22Rv1 (cell line): Measurements from ENCODE around the gene IRX4.

ENCODE experiments used
- ZFX ChIP-seq: fragments of 450-650 bp; IDR thresholded peaks from 2 replicates; pipeline ENCODE4 v1.6.1; 2017; ENCODE audit warnings: antibody characterized with exemption, borderline replicate concordance
- TF ChIP-seq, protein P1 (sequence below): fragments of 450-650 bp; IDR thresholded peaks from 2 replicates; pipeline ENCODE4 v1.5.1; 2017; ENCODE audit warnings: mild to moderate bottlenecking

DNA sequence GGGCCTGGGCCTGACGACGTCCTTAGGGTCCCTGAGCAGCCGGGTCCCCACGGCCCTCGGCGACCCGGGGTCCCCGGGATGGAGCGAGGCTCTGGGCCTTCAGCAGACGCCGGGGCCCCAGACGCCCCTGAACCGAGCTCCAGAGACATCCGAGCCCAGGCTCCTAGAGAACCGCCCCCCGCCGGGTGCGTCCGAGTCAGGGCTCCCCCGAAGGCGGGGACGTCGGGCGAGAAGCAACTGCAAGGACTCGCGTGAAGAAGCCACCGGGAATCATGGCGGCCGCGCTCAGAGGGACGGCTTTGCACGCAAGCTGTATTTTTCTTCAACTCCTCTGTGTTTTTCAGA, 25.5 kb downstream of the IRX4 start:
- TF ChIP-seq, protein P1, sequence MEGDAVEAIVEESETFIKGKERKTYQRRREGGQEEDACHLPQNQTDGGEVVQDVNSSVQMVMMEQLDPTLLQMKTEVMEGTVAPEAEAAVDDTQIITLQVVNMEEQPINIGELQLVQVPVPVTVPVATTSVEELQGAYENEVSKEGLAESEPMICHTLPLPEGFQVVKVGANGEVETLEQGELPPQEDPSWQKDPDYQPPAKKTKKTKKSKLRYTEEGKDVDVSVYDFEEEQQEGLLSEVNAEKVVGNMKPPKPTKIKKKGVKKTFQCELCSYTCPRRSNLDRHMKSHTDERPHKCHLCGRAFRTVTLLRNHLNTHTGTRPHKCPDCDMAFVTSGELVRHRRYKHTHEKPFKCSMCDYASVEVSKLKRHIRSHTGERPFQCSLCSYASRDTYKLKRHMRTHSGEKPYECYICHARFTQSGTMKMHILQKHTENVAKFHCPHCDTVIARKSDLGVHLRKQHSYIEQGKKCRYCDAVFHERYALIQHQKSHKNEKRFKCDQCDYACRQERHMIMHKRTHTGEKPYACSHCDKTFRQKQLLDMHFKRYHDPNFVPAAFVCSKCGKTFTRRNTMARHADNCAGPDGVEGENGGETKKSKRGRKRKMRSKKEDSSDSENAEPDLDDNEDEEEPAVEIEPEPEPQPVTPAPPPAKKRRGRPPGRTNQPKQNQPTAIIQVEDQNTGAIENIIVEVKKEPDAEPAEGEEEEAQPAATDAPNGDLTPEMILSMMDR = no peak
- no peak for TF ChIP-seq ZFX
